SK-N-SH (cell line): ENCODE data around the gene MORF4L1. TPM values are rescaled to one million over a fixed set of nuclear protein-coding genes. Genes with fewer than 3 reads are reported as not detected.
"Not testable (repeated sequence)": the region's sequence is repeated elsewhere in the genome, so short reads cannot be mapped to it uniquely, and the experiment has no call there.

Source experiments
- CTCF ChIA-PET: fragments of 300-600, 350-600 bp; formaldehyde crosslinking; extraction: SDS; loops from one replicate; lab custom pipeline; 2021; lab: Yijun Ruan, JAX
- POLR2A ChIA-PET: fragments of 350-600 bp; sonication (Branson Sonifier 250); formaldehyde crosslinking; extraction: SDS; loops from one replicate; lab custom pipeline; 2020; ENCODE audit warnings: antibody characterized with exemption, inconsistent platforms; lab: Yijun Ruan, JAX
- DNase-seq: peaks from one replicate; pipeline ENCODE4 v3.0.0; 2012
- H2AFZ ChIP-seq: fragments of 200-600 bp; sonication (generic); 2 replicates; pipeline ENCODE4 v1.8.1; 2016; ENCODE audit warnings: antibody characterized with exemption, mild to moderate bottlenecking, low read depth
- H3F3A ChIP-seq: fragments of 200-600 bp; sonication (generic); replicated peaks from 2 replicates; pipeline ENCODE3; 2016; ENCODE audit warnings: antibody characterized with exemption, mild to moderate bottlenecking; ENCODE audit not compliant: insufficient read depth
- H3K27ac ChIP-seq, 2 experiments: fragments of 200-500 bp in 1 of 2; fragments of 200-600 bp in 1 of 2; sonication (Bioruptor generic) in 1 of 2; sonication (generic), shearing (Covaris generic) in 1 of 2; 2 replicates each; pipeline versions ENCODE4 v1.5.1 to v1.6.1; 2014 to 2016; ENCODE audit warnings: low read depth in 2 of 2, inconsistent platforms in 1 of 2, low read length in 1 of 2, mild to moderate bottlenecking in 1 of 2, mixed read lengths in 1 of 2
- H3K27me3 ChIP-seq: fragments of 200-600 bp; sonication (generic), shearing (Covaris generic); 2 replicates; pipeline ENCODE4 v1.6.1; 2016; ENCODE audit warnings: mixed run types; ENCODE audit not compliant: insufficient read depth
- H3K36me3 ChIP-seq, 2 experiments: fragments of 200-500 bp in 1 of 2; fragments of 200-600 bp in 1 of 2; sonication (Bioruptor generic) in 1 of 2; sonication (generic) in 1 of 2; replicated peaks in 1 of 2; 2 replicates each; pipeline versions ENCODE3 to v1.5.1; 2014 to 2016; ENCODE audit warnings: low read length in 1 of 2, mild to moderate bottlenecking in 1 of 2; ENCODE audit not compliant: insufficient read depth in 2 of 2, control insufficient read depth in 1 of 2
- H3K4me1 ChIP-seq, 2 experiments: fragments of 200-500 bp in 1 of 2; fragments of 200-600 bp in 1 of 2; sonication (Bioruptor generic) in 1 of 2; sonication (generic), shearing (Covaris generic) in 1 of 2; 2 replicates each; pipeline versions ENCODE4 v1.5.1 to v1.6.1; 2014 to 2016; ENCODE audit warnings: low read depth in 1 of 2, low read length in 1 of 2, mixed run types in 1 of 2; ENCODE audit not compliant: insufficient read depth in 2 of 2, control insufficient read depth in 1 of 2
- H3K4me2 ChIP-seq: fragments of 200-600 bp; sonication (generic), shearing (Covaris generic); 2 replicates; pipeline ENCODE4 v1.6.1; 2017; ENCODE audit warnings: mixed run types
- H3K4me3 ChIP-seq, 2 experiments: fragments of 200-500 bp in 1 of 2; fragments of 200-600 bp in 1 of 2; sonication (Bioruptor generic) in 1 of 2; sonication (generic), shearing (Covaris generic) in 1 of 2; 2 replicates each; pipeline versions ENCODE4 v1.5.1 to v1.8.1; 2014 to 2016; ENCODE audit warnings: low read depth in 2 of 2, inconsistent platforms in 1 of 2, low read length in 1 of 2, mild to moderate bottlenecking in 1 of 2, mixed read lengths in 1 of 2, moderate library complexity in 1 of 2
- H3K79me2 ChIP-seq: fragments of 200-600 bp; sonication (generic); 2 replicates; pipeline ENCODE4 v1.8.1; 2017; ENCODE audit warnings: mild to moderate bottlenecking; ENCODE audit not compliant: insufficient read depth
- H3K9ac ChIP-seq: fragments of 200-600 bp; sonication (generic); 2 replicates; pipeline ENCODE4 v1.6.1; 2017; ENCODE audit warnings: mixed run types
- H3K9me2 ChIP-seq: fragments of 200-600 bp; sonication (generic); 2 replicates; pipeline ENCODE4 v1.6.1; 2017; ENCODE audit warnings: mixed run types
- H3K9me3 ChIP-seq: fragments of 200-600 bp; sonication (generic); 2 replicates; pipeline ENCODE4 v1.6.1; 2017; ENCODE audit warnings: mixed run types, mild to moderate bottlenecking, moderate library complexity
- H4K20me1 ChIP-seq: fragments of 200-600 bp; sonication (generic); 2 replicates; pipeline ENCODE4 v1.6.1; 2017; ENCODE audit warnings: mild to moderate bottlenecking, mixed run types; ENCODE audit not compliant: insufficient read depth
- CHD2 ChIP-seq: fragments of 150-350 bp; IDR thresholded peaks from 2 replicates; pipeline ENCODE4 v1.6.1; 2018; ENCODE audit warnings: low read length; ENCODE audit not compliant: partially characterized antibody
- EZH2phosphoT487 ChIP-seq: fragments of 200-600 bp; sonication (generic); IDR thresholded peaks from 2 replicates; pipeline ENCODE4 v1.6.1; 2017; ENCODE audit warnings: low read depth, mixed run types, mild to moderate bottlenecking, antibody characterized with exemption, moderate library complexity, borderline replicate concordance
- GATA2 ChIP-seq: sonication (generic); formaldehyde crosslinking; IDR thresholded peaks from 2 replicates; pipeline ENCODE4 v1.5.0; 2020; ENCODE audit warnings: mild to moderate bottlenecking, missing genetic modification reagents
- JUND ChIP-seq: IDR thresholded peaks from 2 replicates; pipeline ENCODE4 v1.4.0; 2012
- MXI1 ChIP-seq: IDR thresholded peaks from 2 replicates; pipeline ENCODE4 v1.6.1; 2012; ENCODE audit warnings: mild to moderate bottlenecking, low read depth, low read length, improper control_type of control experiment
- NFIC ChIP-seq: IDR thresholded peaks from 2 replicates; pipeline ENCODE4 v1.4.0; 2012; ENCODE audit warnings: borderline replicate concordance
- NRF1 ChIP-seq: IDR thresholded peaks from 2 replicates; pipeline ENCODE4 v1.6.1; 2012; ENCODE audit warnings: low read depth, mild to moderate bottlenecking, low read length
- POLR2AphosphoS5 ChIP-seq: IDR thresholded peaks from 2 replicates; pipeline ENCODE4 v1.6.1; 2012; ENCODE audit warnings: low read depth, low read length
- RAD21 ChIP-seq: IDR thresholded peaks from 2 replicates; pipeline ENCODE4 v1.6.1; 2012; ENCODE audit warnings: mild to moderate bottlenecking, low read length
- RFX5 ChIP-seq: IDR thresholded peaks from 2 replicates; pipeline ENCODE4 v1.6.1; 2012; ENCODE audit warnings: mild to moderate bottlenecking, improper control_type of control experiment, low read length
- RXRA ChIP-seq: IDR thresholded peaks from 2 replicates; pipeline ENCODE4 v1.4.0; 2012; ENCODE audit warnings: low read depth, mild to moderate bottlenecking, borderline replicate concordance
- SIN3A ChIP-seq: IDR thresholded peaks from 2 replicates; pipeline ENCODE4 v1.6.1; 2012; ENCODE audit warnings: low read depth, mild to moderate bottlenecking, low read length, moderate library complexity, borderline replicate concordance
- SMC3 ChIP-seq: IDR thresholded peaks from 2 replicates; pipeline ENCODE4 v1.6.1; 2012; ENCODE audit warnings: low read depth, low read length, improper control_type of control experiment
- TCF12 ChIP-seq: IDR thresholded peaks from 2 replicates; pipeline ENCODE4 v1.4.0; 2012
- TEAD4 ChIP-seq: IDR thresholded peaks from 2 replicates; pipeline ENCODE4 v1.4.0; 2012; ENCODE audit warnings: mild to moderate bottlenecking, borderline replicate concordance; ENCODE audit not compliant: insufficient read depth
- YY1 ChIP-seq: IDR thresholded peaks from 2 replicates; pipeline ENCODE4 v1.4.0; 2012; ENCODE audit warnings: low read depth, mild to moderate bottlenecking
- WGBS: methylation state at CpG from one replicate; pipeline ENCODE4 v1.1.6; 2017; ENCODE audit warnings: low lambda C conversion rate; 5-methylcytosine and 5-hydroxymethylcytosine counted together
- polyA plus RNA-seq, 3 experiments: library from polyadenylated mRNA; depleted of rRNA; stranded (reverse); fragments of >200 nt; gene quantifications; 2 replicates each; pipeline ENCODE4 v1.2.3, GENCODE V29; 2012
- TF ChIP-seq, protein P1 (sequence below): fragments of 200-600 bp; sonication (generic); IDR thresholded peaks from 2 replicates; pipeline ENCODE4 v1.6.1; 2017; ENCODE audit warnings: antibody characterized with exemption, mild to moderate bottlenecking, moderate library complexity
- TF ChIP-seq, protein P2 (sequence below): fragments of 150-350 bp; IDR thresholded peaks from 2 replicates; pipeline ENCODE4 v1.6.1; 2017; ENCODE audit warnings: antibody characterized with exemption, low read length, low read depth, borderline replicate concordance
- TF ChIP-seq, protein P3 (sequence below): IDR thresholded peaks from 2 replicates; pipeline ENCODE4 v1.4.0; 2012; ENCODE audit warnings: low read depth, borderline replicate concordance
- TF ChIP-seq, protein P4 (sequence below): IDR thresholded peaks from 2 replicates; pipeline ENCODE4 v1.6.1; 2012; ENCODE audit warnings: mild to moderate bottlenecking, low read depth, low read length, moderate library complexity
- TF ChIP-seq, protein P5 (sequence below): IDR thresholded peaks from 2 replicates; pipeline ENCODE4; 2012
- TF ChIP-seq, protein P6 (sequence below): IDR thresholded peaks from 2 replicates; pipeline ENCODE4 v1.4.0; 2012; ENCODE audit warnings: low read depth, borderline replicate concordance

The MORF4L1 gene
- polyA plus RNA-seq, 1 of the 3 experiments (the other 2 are of a cell fraction) = 163 TPM

DNA sequence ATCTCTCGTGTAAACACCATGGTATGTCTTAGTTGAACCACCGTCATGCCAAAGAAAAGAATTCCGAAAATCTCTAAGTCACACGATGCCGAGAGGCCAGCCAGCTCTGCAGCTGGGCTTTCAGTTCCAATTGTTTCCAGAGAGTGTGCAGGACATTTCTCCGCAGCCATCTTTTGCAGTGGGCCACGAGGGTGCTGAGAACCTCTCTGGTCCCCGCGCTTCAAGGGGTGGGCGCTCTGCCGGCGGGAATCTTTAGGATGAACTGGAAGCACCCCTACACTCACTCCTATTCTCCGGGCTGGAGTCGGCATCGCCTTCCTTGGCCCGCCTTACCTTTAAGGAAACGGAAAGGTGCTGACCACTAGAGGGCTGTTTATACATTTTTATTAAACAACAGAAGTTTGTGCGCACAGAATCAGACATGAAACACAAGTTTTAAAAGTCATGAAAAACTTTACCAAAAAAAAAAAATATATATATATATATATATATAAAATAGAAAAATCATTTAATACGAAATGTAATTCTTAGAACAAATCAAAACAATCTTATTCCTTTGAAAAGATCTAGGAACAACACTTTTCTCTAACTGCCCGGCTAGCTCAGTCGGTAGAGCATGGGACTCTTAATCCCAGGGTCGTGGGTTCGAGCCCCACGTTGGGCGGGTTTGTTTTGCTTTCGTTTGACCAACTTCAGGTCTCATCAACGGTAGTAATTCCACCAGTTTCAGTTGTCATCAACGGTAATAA is 12.5 kb upstream of the MORF4L1 start (continued):
- TF ChIP-seq, protein P1, sequence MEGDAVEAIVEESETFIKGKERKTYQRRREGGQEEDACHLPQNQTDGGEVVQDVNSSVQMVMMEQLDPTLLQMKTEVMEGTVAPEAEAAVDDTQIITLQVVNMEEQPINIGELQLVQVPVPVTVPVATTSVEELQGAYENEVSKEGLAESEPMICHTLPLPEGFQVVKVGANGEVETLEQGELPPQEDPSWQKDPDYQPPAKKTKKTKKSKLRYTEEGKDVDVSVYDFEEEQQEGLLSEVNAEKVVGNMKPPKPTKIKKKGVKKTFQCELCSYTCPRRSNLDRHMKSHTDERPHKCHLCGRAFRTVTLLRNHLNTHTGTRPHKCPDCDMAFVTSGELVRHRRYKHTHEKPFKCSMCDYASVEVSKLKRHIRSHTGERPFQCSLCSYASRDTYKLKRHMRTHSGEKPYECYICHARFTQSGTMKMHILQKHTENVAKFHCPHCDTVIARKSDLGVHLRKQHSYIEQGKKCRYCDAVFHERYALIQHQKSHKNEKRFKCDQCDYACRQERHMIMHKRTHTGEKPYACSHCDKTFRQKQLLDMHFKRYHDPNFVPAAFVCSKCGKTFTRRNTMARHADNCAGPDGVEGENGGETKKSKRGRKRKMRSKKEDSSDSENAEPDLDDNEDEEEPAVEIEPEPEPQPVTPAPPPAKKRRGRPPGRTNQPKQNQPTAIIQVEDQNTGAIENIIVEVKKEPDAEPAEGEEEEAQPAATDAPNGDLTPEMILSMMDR = peak; percentile 63
- TF ChIP-seq NFIC = no peak
- peak; percentile 49 for TF ChIP-seq RAD21
- TF ChIP-seq CHD2 = no peak
- TF ChIP-seq TCF12 = no peak
- TF ChIP-seq, protein P2, sequence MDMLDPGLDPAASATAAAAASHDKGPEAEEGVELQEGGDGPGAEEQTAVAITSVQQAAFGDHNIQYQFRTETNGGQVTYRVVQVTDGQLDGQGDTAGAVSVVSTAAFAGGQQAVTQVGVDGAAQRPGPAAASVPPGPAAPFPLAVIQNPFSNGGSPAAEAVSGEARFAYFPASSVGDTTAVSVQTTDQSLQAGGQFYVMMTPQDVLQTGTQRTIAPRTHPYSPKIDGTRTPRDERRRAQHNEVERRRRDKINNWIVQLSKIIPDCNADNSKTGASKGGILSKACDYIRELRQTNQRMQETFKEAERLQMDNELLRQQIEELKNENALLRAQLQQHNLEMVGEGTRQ = no peak
- TF ChIP-seq RXRA = no peak
- no peak for TF ChIP-seq GATA2 (CRISPR knock-in tag)
- peak; percentile 86; the same call in 1 of the 2 replicates for TF ChIP-seq TEAD4
- TF ChIP-seq SIN3A = no peak; the same call in 1 of the 2 replicates
- TF ChIP-seq, protein P3, sequence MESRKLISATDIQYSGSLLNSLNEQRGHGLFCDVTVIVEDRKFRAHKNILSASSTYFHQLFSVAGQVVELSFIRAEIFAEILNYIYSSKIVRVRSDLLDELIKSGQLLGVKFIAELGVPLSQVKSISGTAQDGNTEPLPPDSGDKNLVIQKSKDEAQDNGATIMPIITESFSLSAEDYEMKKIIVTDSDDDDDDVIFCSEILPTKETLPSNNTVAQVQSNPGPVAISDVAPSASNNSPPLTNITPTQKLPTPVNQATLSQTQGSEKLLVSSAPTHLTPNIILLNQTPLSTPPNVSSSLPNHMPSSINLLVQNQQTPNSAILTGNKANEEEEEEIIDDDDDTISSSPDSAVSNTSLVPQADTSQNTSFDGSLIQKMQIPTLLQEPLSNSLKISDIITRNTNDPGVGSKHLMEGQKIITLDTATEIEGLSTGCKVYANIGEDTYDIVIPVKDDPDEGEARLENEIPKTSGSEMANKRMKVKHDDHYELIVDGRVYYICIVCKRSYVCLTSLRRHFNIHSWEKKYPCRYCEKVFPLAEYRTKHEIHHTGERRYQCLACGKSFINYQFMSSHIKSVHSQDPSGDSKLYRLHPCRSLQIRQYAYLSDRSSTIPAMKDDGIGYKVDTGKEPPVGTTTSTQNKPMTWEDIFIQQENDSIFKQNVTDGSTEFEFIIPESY = no peak
- TF ChIP-seq SMC3 = 0 out of 2 replicates have a peak, but pooled peaks have one; percentile 22
- TF ChIP-seq RFX5 = no peak
- peak; percentile 14; the same call in 1 of the 2 replicates for TF ChIP-seq POLR2AphosphoS5
- no peak for TF ChIP-seq EZH2phosphoT487
- TF ChIP-seq YY1 = peak; percentile 55; the same call in 1 of the 2 replicates
- TF ChIP-seq MXI1 = 0 out of 2 replicates have a peak, but pooled peaks have one; percentile 43
- TF ChIP-seq JUND = no peak
- TF ChIP-seq, protein P4, sequence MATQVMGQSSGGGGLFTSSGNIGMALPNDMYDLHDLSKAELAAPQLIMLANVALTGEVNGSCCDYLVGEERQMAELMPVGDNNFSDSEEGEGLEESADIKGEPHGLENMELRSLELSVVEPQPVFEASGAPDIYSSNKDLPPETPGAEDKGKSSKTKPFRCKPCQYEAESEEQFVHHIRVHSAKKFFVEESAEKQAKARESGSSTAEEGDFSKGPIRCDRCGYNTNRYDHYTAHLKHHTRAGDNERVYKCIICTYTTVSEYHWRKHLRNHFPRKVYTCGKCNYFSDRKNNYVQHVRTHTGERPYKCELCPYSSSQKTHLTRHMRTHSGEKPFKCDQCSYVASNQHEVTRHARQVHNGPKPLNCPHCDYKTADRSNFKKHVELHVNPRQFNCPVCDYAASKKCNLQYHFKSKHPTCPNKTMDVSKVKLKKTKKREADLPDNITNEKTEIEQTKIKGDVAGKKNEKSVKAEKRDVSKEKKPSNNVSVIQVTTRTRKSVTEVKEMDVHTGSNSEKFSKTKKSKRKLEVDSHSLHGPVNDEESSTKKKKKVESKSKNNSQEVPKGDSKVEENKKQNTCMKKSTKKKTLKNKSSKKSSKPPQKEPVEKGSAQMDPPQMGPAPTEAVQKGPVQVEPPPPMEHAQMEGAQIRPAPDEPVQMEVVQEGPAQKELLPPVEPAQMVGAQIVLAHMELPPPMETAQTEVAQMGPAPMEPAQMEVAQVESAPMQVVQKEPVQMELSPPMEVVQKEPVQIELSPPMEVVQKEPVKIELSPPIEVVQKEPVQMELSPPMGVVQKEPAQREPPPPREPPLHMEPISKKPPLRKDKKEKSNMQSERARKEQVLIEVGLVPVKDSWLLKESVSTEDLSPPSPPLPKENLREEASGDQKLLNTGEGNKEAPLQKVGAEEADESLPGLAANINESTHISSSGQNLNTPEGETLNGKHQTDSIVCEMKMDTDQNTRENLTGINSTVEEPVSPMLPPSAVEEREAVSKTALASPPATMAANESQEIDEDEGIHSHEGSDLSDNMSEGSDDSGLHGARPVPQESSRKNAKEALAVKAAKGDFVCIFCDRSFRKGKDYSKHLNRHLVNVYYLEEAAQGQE = no peak
- TF ChIP-seq NRF1 = no peak
- TF ChIP-seq, protein P5, sequence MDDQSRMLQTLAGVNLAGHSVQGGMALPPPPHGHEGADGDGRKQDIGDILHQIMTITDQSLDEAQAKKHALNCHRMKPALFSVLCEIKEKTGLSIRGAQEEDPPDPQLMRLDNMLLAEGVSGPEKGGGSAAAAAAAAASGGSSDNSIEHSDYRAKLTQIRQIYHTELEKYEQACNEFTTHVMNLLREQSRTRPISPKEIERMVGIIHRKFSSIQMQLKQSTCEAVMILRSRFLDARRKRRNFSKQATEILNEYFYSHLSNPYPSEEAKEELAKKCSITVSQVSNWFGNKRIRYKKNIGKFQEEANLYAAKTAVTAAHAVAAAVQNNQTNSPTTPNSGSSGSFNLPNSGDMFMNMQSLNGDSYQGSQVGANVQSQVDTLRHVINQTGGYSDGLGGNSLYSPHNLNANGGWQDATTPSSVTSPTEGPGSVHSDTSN = no peak
- TF ChIP-seq, protein P6, sequence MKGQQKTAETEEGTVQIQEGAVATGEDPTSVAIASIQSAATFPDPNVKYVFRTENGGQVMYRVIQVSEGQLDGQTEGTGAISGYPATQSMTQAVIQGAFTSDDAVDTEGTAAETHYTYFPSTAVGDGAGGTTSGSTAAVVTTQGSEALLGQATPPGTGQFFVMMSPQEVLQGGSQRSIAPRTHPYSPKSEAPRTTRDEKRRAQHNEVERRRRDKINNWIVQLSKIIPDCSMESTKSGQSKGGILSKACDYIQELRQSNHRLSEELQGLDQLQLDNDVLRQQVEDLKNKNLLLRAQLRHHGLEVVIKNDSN = 0 out of 2 replicates have a peak, but pooled peaks have one; percentile 12

DNA sequence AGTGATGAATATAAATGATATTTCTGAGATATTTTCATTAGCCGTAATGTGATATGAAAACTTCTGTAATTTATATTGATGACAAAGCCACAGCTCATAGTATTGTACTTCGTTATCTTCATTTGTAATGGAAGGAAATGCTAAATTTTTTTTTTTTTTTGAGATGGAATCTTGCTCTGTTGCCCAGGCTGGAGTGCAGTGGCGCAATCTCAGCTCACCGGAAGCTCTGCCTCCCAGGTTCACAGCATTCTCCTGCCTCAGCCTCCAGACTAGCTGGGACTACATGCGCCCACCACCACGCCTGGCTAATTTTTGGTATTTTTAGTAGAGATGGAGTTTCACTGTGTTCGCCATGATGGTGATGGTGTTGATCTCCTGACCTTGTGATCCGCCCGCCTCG is 7.1 kb upstream of the MORF4L1 start:
- WGBS = 96% methylated on average over 8 of the region's 10 CpGs
- H3K9me2 ChIP-seq, H3K9ac ChIP-seq, CTCF ChIA-PET, H3K4me3 ChIP-seq, H3K4me2 ChIP-seq, H3K36me3 ChIP-seq, H4K20me1 ChIP-seq, DNase-seq, POLR2A ChIA-PET, H3F3A ChIP-seq, H3K27ac ChIP-seq, H3K27me3 ChIP-seq, H3K9me3 ChIP-seq, H3K79me2 ChIP-seq, H2AFZ ChIP-seq, H3K4me1 ChIP-seq: not testable (repeated sequence)
